MM.1S (cell line): ENCODE data around the gene VDAC1.

Experiments used
- DNase-seq: peaks from one replicate; pipeline ENCODE4 v3.0.0-alpha.2; 2015
- H2AFZ ChIP-seq: fragments of 300-600 bp; sonication (generic); 2 replicates; pipeline ENCODE4 v1.6.0; 2016; ENCODE audit warnings: antibody characterized with exemption, low read length
- H3F3A ChIP-seq: fragments of 300-600 bp; sonication (generic); 2 replicates; pipeline ENCODE4 v1.6.1; 2016; ENCODE audit warnings: mild to moderate bottlenecking, antibody characterized with exemption, low read length, moderate library complexity, mixed read lengths; ENCODE audit not compliant: insufficient read depth
- H3K27ac ChIP-seq: fragments of 300-600 bp; sonication (generic); 2 replicates; pipeline ENCODE4 v1.5.1; 2016; ENCODE audit warnings: mild to moderate bottlenecking, low read length
- H3K27me3 ChIP-seq: fragments of 300-600 bp; sonication (generic); replicated peaks from 2 replicates; pipeline ENCODE4 v1.6.0; 2016; ENCODE audit warnings: low read length; ENCODE audit not compliant: insufficient read depth
- H3K36me3 ChIP-seq: fragments of 300-600 bp; sonication (generic); replicated peaks from 2 replicates; pipeline ENCODE4 v1.6.1; 2016; ENCODE audit warnings: mild to moderate bottlenecking, low read length, mixed read lengths; ENCODE audit not compliant: insufficient read depth
- H3K4me1 ChIP-seq: fragments of 300-600 bp; sonication (generic); 2 replicates; pipeline ENCODE4 v1.6.1; 2016; ENCODE audit warnings: low read length, mixed read lengths
- H3K4me2 ChIP-seq: fragments of 300-600 bp; sonication (generic); 2 replicates; pipeline ENCODE4 v1.6.0; 2016; ENCODE audit warnings: low read depth, low read length
- H3K4me3 ChIP-seq: fragments of 300-600 bp; sonication (generic); 2 replicates; pipeline ENCODE4 v1.5.1; 2016; ENCODE audit warnings: low read length, mixed read lengths
- H3K79me2 ChIP-seq: fragments of 300-600 bp; sonication (generic); 2 replicates; pipeline ENCODE4 v1.6.1; 2016; ENCODE audit warnings: mixed run types, low read length, mixed read lengths
- H3K9ac ChIP-seq: fragments of 300-600 bp; sonication (generic); 2 replicates; pipeline ENCODE4 v1.6.1; 2016; ENCODE audit warnings: low read length, mixed read lengths
- H3K9me2 ChIP-seq: fragments of 300-600 bp; sonication (generic); replicated peaks from 2 replicates; pipeline ENCODE4 v1.6.1; 2016; ENCODE audit warnings: mild to moderate bottlenecking, low read length, mixed read lengths; ENCODE audit not compliant: insufficient read depth
- H3K9me3 ChIP-seq: fragments of 300-600 bp; sonication (generic); replicated peaks from 2 replicates; pipeline ENCODE4 v1.6.1; 2016; ENCODE audit warnings: mild to moderate bottlenecking, low read length, mixed read lengths; ENCODE audit not compliant: insufficient read depth
- H4K20me1 ChIP-seq: fragments of 300-600 bp; sonication (generic); 2 replicates; pipeline ENCODE4 v1.6.1; 2016; ENCODE audit warnings: mild to moderate bottlenecking, low read length, moderate library complexity, mixed read lengths; ENCODE audit not compliant: insufficient read depth
- CTCF ChIP-seq: fragments of 300-600 bp; sonication (generic); IDR thresholded peaks from 2 replicates; pipeline ENCODE4 v1.5.1; 2016; ENCODE audit warnings: antibody characterized with exemption, low read length, mixed read lengths
- EZH2 ChIP-seq: fragments of 300-600 bp; sonication (generic); optimal IDR thresholded peaks from 2 replicates; pipeline ENCODE3; 2017; ENCODE audit warnings: low read depth, mild to moderate bottlenecking, antibody characterized with exemption, low read length, mixed read lengths
- EZH2phosphoT487 ChIP-seq: fragments of 300-600 bp; sonication (generic); IDR thresholded peaks from 2 replicates; pipeline ENCODE4 v1.6.1; 2018; ENCODE audit warnings: antibody characterized with exemption, low read length

Gene VDAC1

GRCh38 chr5:133944263-133945185, 60.3 kb downstream of the VDAC1 start:
- Histone ChIP-seq H3K27me3 (no peaks in the 10 kb centered on the region), H3K4me3 (no peak overlapping the region; the same call in 1 of the 2 replicates), H4K20me1 (no peaks in the 10 kb centered on the region), H3K4me2 (peak overlapping the region; percentile 43), H3K9ac (no peak overlapping the region), H3K27ac (no peak overlapping the region), H3K79me2 (no peaks in the 10 kb centered on the region), H3K9me3 (no peaks in the 10 kb centered on the region), H3K4me1 (peaks cover 9% of the 10 kb centered on the region), H3K9me2 (no peaks in the 10 kb centered on the region), H3F3A (0 out of 2 replicates have a peak, but pooled peaks cover 3% of the 10 kb centered on the region), H3K36me3 (no peaks in the 10 kb centered on the region), H2AFZ (peak overlapping the region; percentile 16; the same call in 1 of the 2 replicates)
- TF ChIP-seq EZH2phosphoT487 (no peak), CTCF (peak; percentile 77), EZH2 (no peak)
- peak; percentile 65 for DNase-seq

- H3K9ac ChIP-seq: no peak overlapping the region
- 0 out of 2 replicates have a peak, but pooled peaks cover 10% of the 10 kb centered on the region for H3F3A ChIP-seq
- H4K20me1 ChIP-seq: no peaks in the 10 kb centered on the region
- no peak overlapping the region for H2AFZ ChIP-seq
- H3K9me3 ChIP-seq: no peaks in the 10 kb centered on the region
- peaks cover 14% of the 10 kb centered on the region for H3K4me1 ChIP-seq
- H3K79me2 ChIP-seq: no peaks in the 10 kb centered on the region
- H3K4me3 ChIP-seq: no peak overlapping the region
- no peak overlapping the region for H3K4me2 ChIP-seq
- DNase-seq: no peak
- no peaks in the 10 kb centered on the region for H3K36me3 ChIP-seq
- H3K27ac ChIP-seq: no peak overlapping the region
- no peaks in the 10 kb centered on the region for H3K27me3 ChIP-seq
- H3K9me2 ChIP-seq: no peaks in the 10 kb centered on the region
- TF ChIP-seq EZH2: no peak
- no peak for TF ChIP-seq EZH2phosphoT487
- no peak for TF ChIP-seq CTCF
Observed at GRCh38 chr5:133943475-133943817, 61.3 kb downstream of the VDAC1 start.

GRCh38 chr5:133942614-133943474, 61.9 kb downstream of the VDAC1 start:
- no peak overlapping the region for H3K27ac ChIP-seq

More at GRCh38 chr5:133942614-133943474, 61.9 kb downstream of the VDAC1 start:
- Histone ChIP-seq H3K4me2 (no peak overlapping the region), H3F3A (0 out of 2 replicates have a peak, but pooled peaks cover 10% of the 10 kb centered on the region), H3K4me3 (no peak overlapping the region), H3K27me3 (no peaks in the 10 kb centered on the region), H3K4me1 (peaks cover 14% of the 10 kb centered on the region), H3K9me2 (no peaks in the 10 kb centered on the region), H3K9me3 (no peaks in the 10 kb centered on the region), H4K20me1 (no peaks in the 10 kb centered on the region), H2AFZ (no peak overlapping the region), H3K36me3 (no peaks in the 10 kb centered on the region), H3K9ac (no peak overlapping the region), H3K79me2 (no peaks in the 10 kb centered on the region)
- no peak for DNase-seq
- TF ChIP-seq CTCF (no peak), EZH2phosphoT487 (no peak), EZH2 (no peak)
